H1 (cell line): ENCODE results near the gene CNGA2. TPM values are rescaled to one million over a fixed set of nuclear protein-coding genes. Genes with fewer than 3 reads are reported as not detected.

Experiments
- EP300 ChIP-seq, 2 experiments: IDR thresholded peaks; 1 replicate in 1 of 2; 2 replicates in 1 of 2; pipeline ENCODE4 v1.6.1; 2011 to 2012; ENCODE audit warnings: low read depth in 2 of 2, low read length in 2 of 2, mild to moderate bottlenecking in 2 of 2, borderline replicate concordance in 1 of 2, inconsistent platforms in 1 of 2, moderate library complexity in 1 of 2
- polyA plus RNA-seq, 7 experiments: library from polyadenylated mRNA; depleted of rRNA in 3 of 7; stranded (reverse) in 5 of 7; unstranded in 2 of 7; fragments of >200 nt in 5 of 7; fragments of 200-250 nt in 2 of 7; gene quantifications; 1 replicate in 5 of 7; 2 replicates in 1 of 7; 4 replicates in 1 of 7; pipeline versions ENCODE4 v1.2.1 to v1.2.3, GENCODE V29; 2011 to 2013; ENCODE audit warnings: missing spikeins in 2 of 7, mixed read lengths in 2 of 7
- total RNA-seq: library from RNA; stranded (reverse); fragmentation: NEBNext Ultra II Directional; extraction: Animal tissue kit (Norgen Biotek cat#: 25700); gene quantifications from 2 replicates; pipeline ENCODE4 v1.2.1, GENCODE V29; 2021
- TF ChIP-seq, protein P1 (sequence below): IDR thresholded peaks from 2 replicates; pipeline ENCODE4 v1.6.1; 2012; ENCODE audit warnings: inconsistent platforms
- TF ChIP-seq, protein P2 (sequence below): fragments of 300-600 bp; sonication (generic); IDR thresholded peaks from 2 replicates; pipeline ENCODE4 v1.7.1; 2012; ENCODE audit warnings: low read length, moderate library complexity, mild to moderate bottlenecking, inconsistent platforms; ENCODE audit not compliant: insufficient replicate concordance

CNGA2 gene
- total and polyA plus RNA-seq, 2 of the 8 experiments (the other 6 are each of a cell fraction or from before 2014, with no cell fraction given), result not detected

DNA sequence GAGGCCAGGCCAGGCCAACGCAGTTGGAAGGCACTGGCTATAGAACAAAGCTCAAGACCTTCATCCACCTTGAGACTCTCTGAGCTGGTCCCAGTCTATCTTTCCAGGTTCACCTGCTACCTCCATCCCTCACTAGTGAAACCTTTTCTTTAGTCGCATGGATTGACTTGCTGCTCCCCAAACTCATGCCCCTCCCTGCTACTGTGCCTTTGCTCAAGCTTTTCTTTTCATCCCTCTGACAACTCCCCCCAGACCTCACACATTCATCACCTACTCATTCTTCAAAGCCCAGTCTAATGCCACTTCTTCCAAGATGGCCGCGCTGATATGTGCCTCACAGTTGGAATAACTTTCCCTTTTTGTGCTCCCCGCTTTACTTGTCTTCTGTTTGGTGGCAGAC is 58.0 kb downstream of the CNGA2 start (continued):
- TF ChIP-seq, protein P1, sequence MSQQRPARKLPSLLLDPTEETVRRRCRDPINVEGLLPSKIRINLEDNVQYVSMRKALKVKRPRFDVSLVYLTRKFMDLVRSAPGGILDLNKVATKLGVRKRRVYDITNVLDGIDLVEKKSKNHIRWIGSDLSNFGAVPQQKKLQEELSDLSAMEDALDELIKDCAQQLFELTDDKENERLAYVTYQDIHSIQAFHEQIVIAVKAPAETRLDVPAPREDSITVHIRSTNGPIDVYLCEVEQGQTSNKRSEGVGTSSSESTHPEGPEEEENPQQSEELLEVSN, result no peak
- TF ChIP-seq EP300 (IDR thresholded peaks at IDR 0.05; ENCODE audit: borderline replicate concordance in 1 of 2, low read depth in 2 of 2, low read length in 2 of 2), result no peak
- TF ChIP-seq, protein P2, sequence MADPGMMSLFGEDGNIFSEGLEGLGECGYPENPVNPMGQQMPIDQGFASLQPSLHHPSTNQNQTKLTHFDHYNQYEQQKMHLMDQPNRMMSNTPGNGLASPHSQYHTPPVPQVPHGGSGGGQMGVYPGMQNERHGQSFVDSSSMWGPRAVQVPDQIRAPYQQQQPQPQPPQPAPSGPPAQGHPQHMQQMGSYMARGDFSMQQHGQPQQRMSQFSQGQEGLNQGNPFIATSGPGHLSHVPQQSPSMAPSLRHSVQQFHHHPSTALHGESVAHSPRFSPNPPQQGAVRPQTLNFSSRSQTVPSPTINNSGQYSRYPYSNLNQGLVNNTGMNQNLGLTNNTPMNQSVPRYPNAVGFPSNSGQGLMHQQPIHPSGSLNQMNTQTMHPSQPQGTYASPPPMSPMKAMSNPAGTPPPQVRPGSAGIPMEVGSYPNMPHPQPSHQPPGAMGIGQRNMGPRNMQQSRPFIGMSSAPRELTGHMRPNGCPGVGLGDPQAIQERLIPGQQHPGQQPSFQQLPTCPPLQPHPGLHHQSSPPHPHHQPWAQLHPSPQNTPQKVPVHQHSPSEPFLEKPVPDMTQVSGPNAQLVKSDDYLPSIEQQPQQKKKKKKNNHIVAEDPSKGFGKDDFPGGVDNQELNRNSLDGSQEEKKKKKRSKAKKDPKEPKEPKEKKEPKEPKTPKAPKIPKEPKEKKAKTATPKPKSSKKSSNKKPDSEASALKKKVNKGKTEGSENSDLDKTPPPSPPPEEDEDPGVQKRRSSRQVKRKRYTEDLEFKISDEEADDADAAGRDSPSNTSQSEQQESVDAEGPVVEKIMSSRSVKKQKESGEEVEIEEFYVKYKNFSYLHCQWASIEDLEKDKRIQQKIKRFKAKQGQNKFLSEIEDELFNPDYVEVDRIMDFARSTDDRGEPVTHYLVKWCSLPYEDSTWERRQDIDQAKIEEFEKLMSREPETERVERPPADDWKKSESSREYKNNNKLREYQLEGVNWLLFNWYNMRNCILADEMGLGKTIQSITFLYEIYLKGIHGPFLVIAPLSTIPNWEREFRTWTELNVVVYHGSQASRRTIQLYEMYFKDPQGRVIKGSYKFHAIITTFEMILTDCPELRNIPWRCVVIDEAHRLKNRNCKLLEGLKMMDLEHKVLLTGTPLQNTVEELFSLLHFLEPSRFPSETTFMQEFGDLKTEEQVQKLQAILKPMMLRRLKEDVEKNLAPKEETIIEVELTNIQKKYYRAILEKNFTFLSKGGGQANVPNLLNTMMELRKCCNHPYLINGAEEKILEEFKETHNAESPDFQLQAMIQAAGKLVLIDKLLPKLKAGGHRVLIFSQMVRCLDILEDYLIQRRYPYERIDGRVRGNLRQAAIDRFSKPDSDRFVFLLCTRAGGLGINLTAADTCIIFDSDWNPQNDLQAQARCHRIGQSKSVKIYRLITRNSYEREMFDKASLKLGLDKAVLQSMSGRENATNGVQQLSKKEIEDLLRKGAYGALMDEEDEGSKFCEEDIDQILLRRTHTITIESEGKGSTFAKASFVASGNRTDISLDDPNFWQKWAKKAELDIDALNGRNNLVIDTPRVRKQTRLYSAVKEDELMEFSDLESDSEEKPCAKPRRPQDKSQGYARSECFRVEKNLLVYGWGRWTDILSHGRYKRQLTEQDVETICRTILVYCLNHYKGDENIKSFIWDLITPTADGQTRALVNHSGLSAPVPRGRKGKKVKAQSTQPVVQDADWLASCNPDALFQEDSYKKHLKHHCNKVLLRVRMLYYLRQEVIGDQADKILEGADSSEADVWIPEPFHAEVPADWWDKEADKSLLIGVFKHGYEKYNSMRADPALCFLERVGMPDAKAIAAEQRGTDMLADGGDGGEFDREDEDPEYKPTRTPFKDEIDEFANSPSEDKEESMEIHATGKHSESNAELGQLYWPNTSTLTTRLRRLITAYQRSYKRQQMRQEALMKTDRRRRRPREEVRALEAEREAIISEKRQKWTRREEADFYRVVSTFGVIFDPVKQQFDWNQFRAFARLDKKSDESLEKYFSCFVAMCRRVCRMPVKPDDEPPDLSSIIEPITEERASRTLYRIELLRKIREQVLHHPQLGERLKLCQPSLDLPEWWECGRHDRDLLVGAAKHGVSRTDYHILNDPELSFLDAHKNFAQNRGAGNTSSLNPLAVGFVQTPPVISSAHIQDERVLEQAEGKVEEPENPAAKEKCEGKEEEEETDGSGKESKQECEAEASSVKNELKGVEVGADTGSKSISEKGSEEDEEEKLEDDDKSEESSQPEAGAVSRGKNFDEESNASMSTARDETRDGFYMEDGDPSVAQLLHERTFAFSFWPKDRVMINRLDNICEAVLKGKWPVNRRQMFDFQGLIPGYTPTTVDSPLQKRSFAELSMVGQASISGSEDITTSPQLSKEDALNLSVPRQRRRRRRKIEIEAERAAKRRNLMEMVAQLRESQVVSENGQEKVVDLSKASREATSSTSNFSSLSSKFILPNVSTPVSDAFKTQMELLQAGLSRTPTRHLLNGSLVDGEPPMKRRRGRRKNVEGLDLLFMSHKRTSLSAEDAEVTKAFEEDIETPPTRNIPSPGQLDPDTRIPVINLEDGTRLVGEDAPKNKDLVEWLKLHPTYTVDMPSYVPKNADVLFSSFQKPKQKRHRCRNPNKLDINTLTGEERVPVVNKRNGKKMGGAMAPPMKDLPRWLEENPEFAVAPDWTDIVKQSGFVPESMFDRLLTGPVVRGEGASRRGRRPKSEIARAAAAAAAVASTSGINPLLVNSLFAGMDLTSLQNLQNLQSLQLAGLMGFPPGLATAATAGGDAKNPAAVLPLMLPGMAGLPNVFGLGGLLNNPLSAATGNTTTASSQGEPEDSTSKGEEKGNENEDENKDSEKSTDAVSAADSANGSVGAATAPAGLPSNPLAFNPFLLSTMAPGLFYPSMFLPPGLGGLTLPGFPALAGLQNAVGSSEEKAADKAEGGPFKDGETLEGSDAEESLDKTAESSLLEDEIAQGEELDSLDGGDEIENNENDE, result no peak
